MCF 10A (cell line): ENCODE measurements around the gene MYO9A. TPM values are rescaled to one million over a fixed set of nuclear protein-coding genes. Genes with fewer than 3 reads are reported as not detected.
"Not testable (repeated sequence)": the region's sequence is repeated elsewhere in the genome, so short reads cannot be mapped to it uniquely, and the experiment has no call there.

ENCODE experiments used
- BruUV-seq: library from RNA; stranded (reverse); fragments of 400-500 nt; replicated peaks from 2 replicates; lab custom pipeline; 2021; lab: Mats Ljungman, UMichigan
- CTCF ChIA-PET: fragments of 300-600 bp; sonication (Branson Sonifier 250); formaldehyde crosslinking; extraction: SDS; loops from one replicate; lab custom pipeline; 2021; ENCODE audit warnings: antibody characterized with exemption, inconsistent platforms; lab: Yijun Ruan, JAX
- POLR2A ChIA-PET: fragments of 300-600, 350-650 bp; sonication (Branson Sonifier 250); formaldehyde crosslinking; extraction: SDS; loops from one replicate; lab custom pipeline; 2020; ENCODE audit warnings: antibody characterized with exemption, inconsistent platforms; lab: Yijun Ruan, JAX
- DNase-seq: peaks from one replicate; pipeline ENCODE4 v3.0.0-alpha.2; 2018; ENCODE audit not compliant: unreplicated experiment
- H3K27ac Mint-ChIP-seq: one replicate; pipeline ENCODE4 v1.8.0; 2022; ENCODE audit warnings: mild to moderate bottlenecking, low read depth, mixed read lengths; ENCODE audit not compliant: unreplicated experiment
- H3K27me3 Mint-ChIP-seq: one replicate; pipeline ENCODE4 v1.8.0; 2022; ENCODE audit warnings: mixed read lengths; ENCODE audit not compliant: insufficient read depth, unreplicated experiment
- H3K36me3 Mint-ChIP-seq: one replicate; pipeline ENCODE4 v1.8.0; 2022; ENCODE audit warnings: mild to moderate bottlenecking, moderate library complexity, mixed read lengths; ENCODE audit not compliant: insufficient read depth, unreplicated experiment
- H3K4me1 Mint-ChIP-seq: one replicate; pipeline ENCODE4 v1.8.0; 2022; ENCODE audit warnings: mixed read lengths; ENCODE audit not compliant: insufficient read depth, unreplicated experiment
- H3K4me3 Mint-ChIP-seq: one replicate; pipeline ENCODE4 v1.8.0; 2022; ENCODE audit warnings: mild to moderate bottlenecking, moderate library complexity, mixed read lengths; ENCODE audit not compliant: unreplicated experiment
- H3K9me3 Mint-ChIP-seq: one replicate; pipeline ENCODE4 v1.8.0; 2022; ENCODE audit warnings: mixed read lengths; ENCODE audit not compliant: unreplicated experiment
- CTCF ChIP-seq: fragments of 200-600 bp; IDR thresholded peaks from one replicate; pipeline ENCODE4 v1.8.0; 2022; ENCODE audit warnings: antibody characterized with exemption, mild to moderate bottlenecking; ENCODE audit not compliant: unreplicated experiment
- intact Hi-C: fragments of 100-400 bp; cut with micrococcal nuclease; formaldehyde crosslinking; loops from 2 replicates; pipeline ENCODE4 v1.14.1; 2022
- total RNA-seq: library from RNA; stranded (reverse); gene quantifications from 2 replicates; pipeline ENCODE4 v1.2.3, GENCODE V29; 2022

MYO9A gene
- total RNA-seq, 1 experiment from 2014 or later, result 40.8 TPM

GRCh38 chr15:72005483-72005882 lies 112.5 kb downstream of the MYO9A start:
- ChIA-PET POLR2A (no interaction called here), CTCF (no interaction called here)
- H3K27ac Mint-ChIP-seq, result no peak overlapping the region
- H3K4me3 Mint-ChIP-seq, result no peak overlapping the region
- intact Hi-C loops, result no loop called here
- no peaks in the 10 kb centered on the region for H3K27me3 Mint-ChIP-seq
- no peaks in the 10 kb centered on the region for H3K9me3 Mint-ChIP-seq
- peaks cover 26% of the 10 kb centered on the region for H3K36me3 Mint-ChIP-seq
- no peak for TF ChIP-seq CTCF
- no peaks in the 10 kb centered on the region for H3K4me1 Mint-ChIP-seq
- no peak for DNase-seq
- BruUV-seq, result no TSS peak

- TF ChIP-seq CTCF, result no peak
- H3K4me1 Mint-ChIP-seq, result no peaks in the 10 kb centered on the region
- DNase-seq, result no peak
- ChIA-PET CTCF (no interaction called here), POLR2A (no interaction called here)
- intact Hi-C loops, result no loop called here
- H3K36me3 Mint-ChIP-seq, result peaks cover 23% of the 10 kb centered on the region
- H3K9me3 Mint-ChIP-seq, result no peaks in the 10 kb centered on the region
- no peak overlapping the region for H3K27ac Mint-ChIP-seq
- no peaks in the 10 kb centered on the region for H3K27me3 Mint-ChIP-seq
- no peak overlapping the region for H3K4me3 Mint-ChIP-seq
- no TSS peak for BruUV-seq
Measured at GRCh38 chr15:71999807-72000206, 118.1 kb downstream of the MYO9A start.

GRCh38 chr15:71998717-71999116 lies 119.2 kb downstream of the MYO9A start:
- H3K27me3 Mint-ChIP-seq, H3K9me3 Mint-ChIP-seq, DNase-seq, intact Hi-C loops, H3K4me3 Mint-ChIP-seq, BruUV-seq, CTCF ChIA-PET, H3K27ac Mint-ChIP-seq, POLR2A ChIA-PET, H3K4me1 Mint-ChIP-seq: not testable (repeated sequence)
- H3K36me3 Mint-ChIP-seq, result peaks cover 23% of the 10 kb centered on the region

GRCh38 chr15:71997691-71998090 lies 120.3 kb downstream of the MYO9A start:
- CTCF ChIA-PET, result interaction anchor here (0.6 kb wide), 1 partner anchor 261 kb away, joined by 3 read pairs; no protein-coding TSS in a partner anchor
- no TSS peak for BruUV-seq
- Mint-ChIP-seq H3K9me3 (no peaks in the 10 kb centered on the region), H3K36me3 (peaks cover 23% of the 10 kb centered on the region), H3K27ac (no peak overlapping the region), H3K4me1 (no peaks in the 10 kb centered on the region), H3K27me3 (no peaks in the 10 kb centered on the region), H3K4me3 (no peak overlapping the region)
- TF ChIP-seq CTCF, result no peak
- intact Hi-C loops, result no loop called here
- POLR2A ChIA-PET, result no interaction called here
- DNase-seq, result no peak

GRCh38 chr15:71975816-71976150 lies 142.2 kb downstream of the MYO9A start:
- H3K9me3 Mint-ChIP-seq, result no peaks in the 10 kb centered on the region
- intact Hi-C loops, result no loop called here
- peaks cover 14% of the 10 kb centered on the region for H3K36me3 Mint-ChIP-seq
- no peaks in the 10 kb centered on the region for H3K27me3 Mint-ChIP-seq
- H3K4me3 Mint-ChIP-seq, result no peak overlapping the region
- BruUV-seq, result no TSS peak
- POLR2A ChIA-PET, result no interaction called here
- no peak overlapping the region for H3K27ac Mint-ChIP-seq
- TF ChIP-seq CTCF, result no peak
- H3K4me1 Mint-ChIP-seq, result no peaks in the 10 kb centered on the region
- DNase-seq, result no peak
- CTCF ChIA-PET, result interaction anchor here (1.2 kb wide), 1 partner anchor 175 kb away, joined by 3 read pairs; no protein-coding TSS in a partner anchor
